ENCODE results near the gene GPC6. TPM values are rescaled to one million over a fixed set of nuclear protein-coding genes. Genes with fewer than 3 reads are reported as not detected.

Gene GPC6
- total RNA-seq, 1 experiment from 2014 or later: 0.22 TPM

GRCh38 chr13:94309997-94310855, 1083.6 kb downstream of the GPC6 start:
- intact Hi-C loops (cut with micrococcal nuclease): no loop called here
- Histone ChIP-seq H3K9me2 (ENCODE audit: insufficient read depth) (no peaks in the 10 kb centered on the region), H4K20me1 (ENCODE audit: insufficient read depth) (no peaks in the 10 kb centered on the region), H3K4me2 (ENCODE audit: low read length) (no peak overlapping the region), H3K27ac (ENCODE audit: low read depth, low read length) (no peak overlapping the region), H3K4me1 (ENCODE audit: control insufficient read depth in 1 of 2, insufficient read depth in 2 of 2, low read length in 2 of 2) (no peaks in the 10 kb centered on the region), H3K36me3 (ENCODE audit: control insufficient read depth in 1 of 2, insufficient read depth in 2 of 2, low read length in 2 of 2) (no peaks in the 10 kb centered on the region), H3K79me2 (ENCODE audit: insufficient read depth, low read length) (no peaks in the 10 kb centered on the region), H3K4me3 (replicated peaks in 1 of 2; ENCODE audit: low read depth in 1 of 2, low read length in 2 of 2) (no peak overlapping the region), H3K27me3 (ENCODE audit: insufficient read depth, low read length) (no peaks in the 10 kb centered on the region), H3K9me3 (ENCODE audit: control insufficient read depth in 1 of 2, insufficient read depth in 1 of 2, low read depth in 1 of 2, low read length in 2 of 2) (no peaks in the 10 kb centered on the region), H3K9ac (ENCODE audit: low read length) (no peak overlapping the region), H2AFZ (ENCODE audit: low read depth, low read length, poor library complexity, severe bottlenecking) (no peak overlapping the region)
- ATAC-seq (no peak), DNase-seq (ENCODE audit: low read depth, low spot score) (no peak)
- RAD21 ChIA-PET (ENCODE audit: low non-redundant PET in 1 of 2, low total read pairs in 2 of 2, uncharacterized antibody in 2 of 2, unreplicated experiment in 2 of 2): no interaction called here
- BruUV-seq (replicated peaks): no TSS peak
- TF ChIP-seq ZBTB33 (IDR thresholded peaks at IDR 0.05; ENCODE audit: extremely low read depth, insufficient replicate concordance, low read length) (no peak), EGR1 (IDR thresholded peaks at IDR 0.05; ENCODE audit: low read depth) (no peak), YY1 (IDR thresholded peaks at IDR 0.05; ENCODE audit: extremely low read depth, insufficient replicate concordance, low read depth, low read length) (no peak), EZH2 (IDR thresholded peaks at IDR 0.05) (no peak), CEBPB (IDR thresholded peaks at IDR 0.05; ENCODE audit: low read depth) (no peak), SP1 (IDR thresholded peaks at IDR 0.05; ENCODE audit: low read depth) (no peak), JUND (IDR thresholded peaks at IDR 0.05) (no peak), SIN3A (IDR thresholded peaks at IDR 0.05; ENCODE audit: low read depth) (no peak), POLR2AphosphoS5 (IDR thresholded peaks at IDR 0.05; ENCODE audit: low read depth, low read length) (no peak), TCF7L2 (IDR thresholded peaks at IDR 0.05; ENCODE audit: borderline replicate concordance, extremely low read depth, insufficient read depth, insufficient read length) (no peak)
- CTCF ChIA-PET: no interaction called here
- POLR2A ChIA-PET: no interaction called here
